H1 (cell line): ENCODE data around the gene CALD1. TPM values are rescaled to one million over a fixed set of nuclear protein-coding genes. Genes with fewer than 3 reads are reported as not detected.

Experiments
- NANOG ChIP-seq: IDR thresholded peaks from 2 replicates; pipeline ENCODE4 v1.6.1; 2011; ENCODE audit warnings: low read length, low read depth, mild to moderate bottlenecking, inconsistent platforms; ENCODE audit not compliant: insufficient read depth, poor library complexity, severe bottlenecking
- NRF1 ChIP-seq: IDR thresholded peaks from 2 replicates; pipeline ENCODE4 v1.6.1; 2011; ENCODE audit warnings: mild to moderate bottlenecking, low read depth, low read length, improper control_type of control experiment
- polyA plus RNA-seq, 7 experiments: library from polyadenylated mRNA; depleted of rRNA in 3 of 7; stranded (reverse) in 5 of 7; unstranded in 2 of 7; fragments of >200 nt in 5 of 7; fragments of 200-250 nt in 2 of 7; gene quantifications; 1 replicate in 5 of 7; 2 replicates in 1 of 7; 4 replicates in 1 of 7; pipeline versions ENCODE4 v1.2.1 to v1.2.3, GENCODE V29; 2011 to 2013; ENCODE audit warnings: missing spikeins in 2 of 7, mixed read lengths in 2 of 7
- total RNA-seq: library from RNA; stranded (reverse); fragmentation: NEBNext Ultra II Directional; extraction: Animal tissue kit (Norgen Biotek cat#: 25700); gene quantifications from 2 replicates; pipeline ENCODE4 v1.2.1, GENCODE V29; 2021

The CALD1 gene
- total and polyA plus RNA-seq, 2 of the 8 experiments (the other 6 are each of a cell fraction or from before 2014, with no cell fraction given) = 34.3 to 177 TPM

GRCh38 chr7:134768243-134768642, 11.2 kb upstream of the CALD1 start (continued):
- TF ChIP-seq NRF1 (no peak), NANOG (no peak)
